GM12873 (cell line): ENCODE measurements around the gene CLDN24.

Experiments used
- CTCF ChIP-seq: IDR thresholded peaks from 2 replicates; pipeline ENCODE4 v1.5.1; 2012; ENCODE audit warnings: low read depth, mild to moderate bottlenecking, moderate library complexity, low read length, control low read depth; ENCODE audit not compliant: insufficient read depth; ENCODE audit errors: missing control alignments

CLDN24 gene

GRCh38 chr4:183333983-183334382 lies 11.8 kb upstream of the CLDN24 start:
- no peak for TF ChIP-seq CTCF

- TF ChIP-seq CTCF: no peak
Observed at GRCh38 chr4:183333202-183333601, 11.0 kb upstream of the CLDN24 start.

- no peak for TF ChIP-seq CTCF
Observed at GRCh38 chr4:183332447-183332846, 10.2 kb upstream of the CLDN24 start.

GRCh38 chr4:183330841-183331240 lies 8.6 kb upstream of the CLDN24 start:
- no peak for TF ChIP-seq CTCF

- no peak for TF ChIP-seq CTCF
Observed at GRCh38 chr4:183329954-183330742, 7.9 kb upstream of the CLDN24 start.

- TF ChIP-seq CTCF: no peak
Observed at GRCh38 chr4:183329244-183329643, 7.0 kb upstream of the CLDN24 start.

- TF ChIP-seq CTCF: no peak
Observed at GRCh38 chr4:183328832-183329231, 6.6 kb upstream of the CLDN24 start.
